Endothelial cell of umbilical vein (primary cell): ENCODE measurements around the gene LAMB2. TPM values are rescaled to one million over a fixed set of nuclear protein-coding genes. Genes with fewer than 3 reads are reported as not detected.

ENCODE experiments used
- BruUV-seq: library from RNA; stranded (reverse); fragments of 400-500 nt; replicated peaks from 2 replicates; lab custom pipeline; 2021; lab: Mats Ljungman, UMichigan
- CTCF ChIA-PET: fragments of 300-600, 350-600 bp; sonication (Branson Sonifier 250); formaldehyde crosslinking; loops from one replicate; lab custom pipeline; 2021; ENCODE audit warnings: antibody characterized with exemption, inconsistent platforms; lab: Charles Lee
- POLR2A ChIA-PET: fragments of 300-600, 350-600 bp; sonication (Branson Sonifier 250); formaldehyde crosslinking; loops from one replicate; lab custom pipeline; 2021; ENCODE audit warnings: antibody characterized with exemption, inconsistent platforms; lab: Charles Lee
- DNase-seq: peaks from one replicate; pipeline ENCODE4 v3.0.0-alpha.2; 2011; ENCODE audit warnings: low read depth, low spot score
- FAIRE-seq: peaks from 2 replicates; lab custom pipeline; 2011; peaks lifted over from hg19 to GRCh38; lab: Jason Lieb, UNC
- H2AFZ ChIP-seq: 2 replicates; pipeline ENCODE4 v1.6.0; 2012; ENCODE audit warnings: low read depth, low read length, control low read depth, inconsistent platforms
- H3K27ac ChIP-seq: 2 replicates; pipeline ENCODE4 v1.5.1; 2011; ENCODE audit warnings: low read depth, mild to moderate bottlenecking, control low read depth, low read length, moderate library complexity; ENCODE audit not compliant: insufficient read depth
- H3K27me3 ChIP-seq, 2 experiments: 2 replicates each; pipeline versions ENCODE4 v1.6.0 to v1.6.1; 2011; ENCODE audit warnings: low read length in 2 of 2, mixed read lengths in 1 of 2; ENCODE audit not compliant: control insufficient read depth in 2 of 2, insufficient read depth in 2 of 2
- H3K36me3 ChIP-seq, 2 experiments: 2 replicates in 1 of 2; 3 replicates in 1 of 2; pipeline ENCODE4 v1.5.1; 2011; ENCODE audit warnings: low read length in 2 of 2, mild to moderate bottlenecking in 1 of 2, moderate library complexity in 1 of 2; ENCODE audit not compliant: control insufficient read depth in 2 of 2, insufficient read depth in 2 of 2; ENCODE audit errors: extremely low read depth in 1 of 2
- H3K4me1 ChIP-seq: 3 replicates; pipeline ENCODE4 v1.5.1; 2011; ENCODE audit warnings: mild to moderate bottlenecking, low read length; ENCODE audit not compliant: control insufficient read depth, insufficient read depth; ENCODE audit errors: extremely low read depth
- H3K4me2 ChIP-seq: 2 replicates; pipeline ENCODE4 v1.6.1; 2011; ENCODE audit warnings: low read length, control low read depth, mixed read lengths; ENCODE audit not compliant: insufficient read depth
- H3K4me3 ChIP-seq, 3 experiments: fragments of 200-600 bp in 1 of 3; sonication (generic), shearing (Covaris generic) in 1 of 3; replicated peaks in 1 of 3; 2 replicates each; pipeline ENCODE4 v1.5.1; 2011 to 2016; ENCODE audit warnings: control low read depth in 3 of 3, low read length in 3 of 3, mild to moderate bottlenecking in 2 of 3, inconsistent platforms in 1 of 3, low read depth in 1 of 3, moderate library complexity in 1 of 3; ENCODE audit not compliant: insufficient read depth in 1 of 3
- H3K79me2 ChIP-seq: 2 replicates; pipeline ENCODE4 v1.6.0; 2012; ENCODE audit warnings: low read length, inconsistent platforms; ENCODE audit not compliant: control insufficient read depth, insufficient read depth
- H3K9ac ChIP-seq: replicated peaks from 2 replicates; pipeline ENCODE3; 2011; ENCODE audit warnings: low read length, control low read depth; ENCODE audit not compliant: insufficient read depth; ENCODE audit errors: extremely low read depth
- H3K9me1 ChIP-seq: replicated peaks from 3 replicates; pipeline ENCODE4 v1.6.0; 2011; ENCODE audit warnings: mild to moderate bottlenecking, low read length; ENCODE audit not compliant: control insufficient read depth, insufficient read depth; ENCODE audit errors: extremely low read depth
- H3K9me3 ChIP-seq: replicated peaks from 2 replicates; pipeline ENCODE4 v1.5.1; 2012; ENCODE audit warnings: low read length, inconsistent platforms; ENCODE audit not compliant: control insufficient read depth, insufficient read depth
- H4K20me1 ChIP-seq: replicated peaks from 2 replicates; pipeline ENCODE3; 2011; ENCODE audit warnings: mild to moderate bottlenecking, low read length; ENCODE audit not compliant: control insufficient read depth, insufficient read depth; ENCODE audit errors: extremely low read depth
- EZH2 ChIP-seq: IDR thresholded peaks from 2 replicates; pipeline ENCODE4 v1.6.1; 2012; ENCODE audit warnings: borderline replicate concordance, low read depth, mild to moderate bottlenecking, moderate library complexity, low read length, inconsistent platforms; ENCODE audit not compliant: severe bottlenecking
- FOS ChIP-seq: IDR thresholded peaks from 2 replicates; pipeline ENCODE4 v1.6.1; 2011; ENCODE audit warnings: mild to moderate bottlenecking, low read length, moderate library complexity, borderline replicate concordance; ENCODE audit not compliant: insufficient read depth
- GATA2 ChIP-seq: IDR thresholded peaks from 2 replicates; pipeline ENCODE4 v1.7.0; 2011; ENCODE audit warnings: low read depth, mild to moderate bottlenecking, moderate library complexity, mixed read lengths, low read length; ENCODE audit not compliant: insufficient read length, insufficient read depth
- JUN ChIP-seq: IDR thresholded peaks from 2 replicates; pipeline ENCODE4 v1.6.1; 2011; ENCODE audit warnings: borderline replicate concordance, low read depth; ENCODE audit not compliant: insufficient read length, insufficient read depth
- MYC ChIP-seq: IDR thresholded peaks from one replicate; pipeline ENCODE4 v1.6.1; 2011; ENCODE audit warnings: mild to moderate bottlenecking, low read depth, low read length
- POLR2A ChIP-seq: IDR thresholded peaks from 2 replicates; pipeline ENCODE4 v1.6.1; 2012; ENCODE audit warnings: low read depth, mild to moderate bottlenecking, control low read depth, low read length
- dilution Hi-C: fragments of 300-500 bp; cut with MboI; formaldehyde crosslinking; loops from one replicate; pipeline ENCODE4 v1.15.0; 2019; ENCODE audit warnings: low sequenced_read_pairs; ENCODE audit not compliant: extremely low pct_ligation_motif_present
- intact Hi-C: fragments of 100-400 bp; cut with micrococcal nuclease; formaldehyde crosslinking; loops from one replicate; pipeline ENCODE4 v1.10.0; 2022
- polyA plus RNA-seq, 4 experiments: library from polyadenylated mRNA; depleted of rRNA in 3 of 4; stranded (reverse) in 3 of 4; unstranded in 1 of 4; fragments of >200 nt; gene quantifications; 2 replicates each; pipeline versions ENCODE4 v1.2.1 to v1.2.3, GENCODE V29; 2011 to 2012; ENCODE audit warnings: missing spikeins in 1 of 4
- total RNA-seq: library from RNA; stranded (reverse); gene quantifications from 2 replicates; pipeline ENCODE4 v1.2.3, GENCODE V29; 2021
- TF ChIP-seq, protein P1 (sequence below), 2 donors: IDR thresholded peaks; 1 replicate in 1 of 2; 2 replicates in 1 of 2; pipeline ENCODE4 v1.5.1; 2011; ENCODE audit warnings: low read length in 2 of 2, mild to moderate bottlenecking in 2 of 2, moderate library complexity in 2 of 2, control low read depth in 1 of 2, inconsistent platforms in 1 of 2, low read depth in 1 of 2; ENCODE audit not compliant: insufficient read depth in 1 of 2; ENCODE audit errors: extremely low read depth in 1 of 2
- TF ChIP-seq, protein P2 (sequence below): IDR thresholded peaks from 2 replicates; pipeline ENCODE4 v1.6.1; 2011; ENCODE audit not compliant: insufficient read depth, insufficient read length

The LAMB2 gene
- total and polyA plus RNA-seq, 2 donors (not counting 3 experiments of a cell fraction or from before 2014, with no cell fraction given), result 423 to 764 TPM

DNA sequence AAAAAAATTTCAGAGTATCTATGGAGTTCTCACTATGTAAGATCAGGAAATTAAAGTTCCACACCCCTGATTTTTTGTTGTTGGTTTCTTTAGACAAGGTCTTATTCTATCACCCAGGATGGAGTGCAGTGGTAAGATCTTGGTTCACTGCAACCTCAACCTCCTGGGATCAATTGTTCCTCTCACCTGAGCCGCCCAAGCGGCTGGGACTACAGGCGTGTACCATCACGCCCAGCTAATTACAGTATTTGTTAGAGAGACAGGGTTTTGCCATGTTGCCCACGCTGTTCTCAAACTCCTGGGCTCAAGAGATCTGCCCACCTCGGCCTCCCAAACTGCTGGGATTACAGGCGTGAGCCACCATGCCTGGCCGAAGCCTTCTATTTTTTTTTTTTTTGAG lies 51.4 kb downstream of the LAMB2 start:
- no peaks in the 10 kb centered on the region for H3K4me1 ChIP-seq
- no peak overlapping the region for H2AFZ ChIP-seq
- no peak overlapping the region for H3K27ac ChIP-seq
- DNase-seq (no peak), FAIRE-seq (no peak)
- TF ChIP-seq EZH2 (no peak), FOS (no peak), GATA2 (no peak), POLR2A (no peak)
- intact Hi-C loops (no loop called here), dilution Hi-C loops (no loop called here)
- H3K36me3 ChIP-seq, result peaks cover 6 to 9% of the 10 kb centered on the region in 2 experiments
- no peak overlapping the region for H3K9ac ChIP-seq
- no TSS peak for BruUV-seq
- POLR2A ChIA-PET, result interaction anchor here (0.7 kb wide), 4 partner anchors 9 to 1549 kb away, joined by 3 to 5 read pairs (median 4); partner anchors contain the start of gene P4HTM
- H4K20me1 ChIP-seq, result peaks cover 2% of the 10 kb centered on the region
- H3K4me3 ChIP-seq, result no peak overlapping the region
- H3K27me3 ChIP-seq, result no peaks in the 10 kb centered on the region
- no peaks in the 10 kb centered on the region for H3K9me1 ChIP-seq
- CTCF ChIA-PET, result interaction anchor here (1.1 kb wide), 1 partner anchor 9 kb away, joined by 3 read pairs; no protein-coding TSS in a partner anchor
- no peaks in the 10 kb centered on the region for H3K9me3 ChIP-seq
- H3K79me2 ChIP-seq, result peaks cover 86% of the 10 kb centered on the region
- H3K4me2 ChIP-seq, result no peak overlapping the region

DNA sequence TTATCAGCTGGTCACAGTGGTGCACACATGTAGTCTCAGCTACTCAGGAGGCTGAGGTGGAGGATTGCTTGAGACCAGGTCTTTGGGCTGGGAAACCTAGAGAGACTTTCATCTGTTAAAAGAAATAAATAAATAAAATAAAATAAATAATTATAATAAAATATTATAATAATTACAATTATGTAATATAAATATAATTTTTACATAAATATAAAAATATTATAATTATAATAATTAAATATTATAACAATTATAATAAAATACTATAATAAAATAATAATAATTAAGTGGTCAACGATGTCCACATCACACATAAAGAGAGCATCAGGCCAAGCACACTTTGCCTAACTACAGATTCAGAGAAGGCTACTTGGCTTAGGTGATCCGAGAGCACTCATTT lies 53.6 kb downstream of the LAMB2 start:
- Histone ChIP-seq H3K4me2 (no peak overlapping the region), H3K9ac (no peak overlapping the region), H3K9me1 (no peaks in the 10 kb centered on the region), H3K27me3 (no peaks in the 10 kb centered on the region), H2AFZ (no peak overlapping the region), H3K4me3 (no peak overlapping the region), H3K27ac (no peak overlapping the region), H3K36me3 (peaks cover 8 to 23% of the 10 kb centered on the region in 2 experiments), H4K20me1 (peaks cover 2% of the 10 kb centered on the region), H3K79me2 (peaks cover 67% of the 10 kb centered on the region), H3K9me3 (no peaks in the 10 kb centered on the region), H3K4me1 (no peaks in the 10 kb centered on the region)
- BruUV-seq, result no TSS peak
- CTCF ChIA-PET, result interaction anchor here (1.4 kb wide), 1 partner anchor 370 kb away, joined by 6 read pairs; no protein-coding TSS in a partner anchor
- no peak for DNase-seq
- TF ChIP-seq GATA2 (no peak), EZH2 (no peak), FOS (no peak), JUN (no peak), MYC (no peak)
- TF ChIP-seq, protein P1, sequence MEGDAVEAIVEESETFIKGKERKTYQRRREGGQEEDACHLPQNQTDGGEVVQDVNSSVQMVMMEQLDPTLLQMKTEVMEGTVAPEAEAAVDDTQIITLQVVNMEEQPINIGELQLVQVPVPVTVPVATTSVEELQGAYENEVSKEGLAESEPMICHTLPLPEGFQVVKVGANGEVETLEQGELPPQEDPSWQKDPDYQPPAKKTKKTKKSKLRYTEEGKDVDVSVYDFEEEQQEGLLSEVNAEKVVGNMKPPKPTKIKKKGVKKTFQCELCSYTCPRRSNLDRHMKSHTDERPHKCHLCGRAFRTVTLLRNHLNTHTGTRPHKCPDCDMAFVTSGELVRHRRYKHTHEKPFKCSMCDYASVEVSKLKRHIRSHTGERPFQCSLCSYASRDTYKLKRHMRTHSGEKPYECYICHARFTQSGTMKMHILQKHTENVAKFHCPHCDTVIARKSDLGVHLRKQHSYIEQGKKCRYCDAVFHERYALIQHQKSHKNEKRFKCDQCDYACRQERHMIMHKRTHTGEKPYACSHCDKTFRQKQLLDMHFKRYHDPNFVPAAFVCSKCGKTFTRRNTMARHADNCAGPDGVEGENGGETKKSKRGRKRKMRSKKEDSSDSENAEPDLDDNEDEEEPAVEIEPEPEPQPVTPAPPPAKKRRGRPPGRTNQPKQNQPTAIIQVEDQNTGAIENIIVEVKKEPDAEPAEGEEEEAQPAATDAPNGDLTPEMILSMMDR (IDR thresholded peaks at IDR 0.05; ENCODE audit: extremely low read depth in 1 of 2, insufficient read depth in 1 of 2, low read depth in 1 of 2, low read length in 2 of 2), result no peak
- TF ChIP-seq, protein P2, sequence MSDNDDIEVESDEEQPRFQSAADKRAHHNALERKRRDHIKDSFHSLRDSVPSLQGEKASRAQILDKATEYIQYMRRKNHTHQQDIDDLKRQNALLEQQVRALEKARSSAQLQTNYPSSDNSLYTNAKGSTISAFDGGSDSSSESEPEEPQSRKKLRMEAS, result no peak
- intact Hi-C loops, result loop anchor here (5.0 kb wide), 1 partner anchor 222 kb away; no protein-coding TSS in a partner anchor
- POLR2A ChIA-PET, result no interaction called here
- no peak for FAIRE-seq
- dilution Hi-C loops, result no loop called here
